PC-9 (cell line): ENCODE data around the gene ZFYVE9. TPM values are rescaled to one million over a fixed set of nuclear protein-coding genes. Genes with fewer than 3 reads are reported as not detected.

Experiments used
- BruUV-seq: library from RNA; stranded (reverse); fragments of 400-500 nt; replicated peaks from 2 replicates; lab custom pipeline; 2021; lab: Mats Ljungman, UMichigan
- CTCF ChIA-PET: fragments of 300-600 bp; sonication (Branson Sonifier 250); formaldehyde crosslinking; loops from one replicate; lab custom pipeline; 2022; ENCODE audit warnings: antibody characterized with exemption; lab: Charles Lee
- POLR2A ChIA-PET: fragments of 300-600 bp; sonication (Branson Sonifier 250); formaldehyde crosslinking; loops from one replicate; lab custom pipeline; 2022; ENCODE audit warnings: antibody characterized with exemption; ENCODE audit not compliant: unreplicated experiment; lab: Charles Lee
- DNase-seq, 2 experiments: peaks; one replicate each; pipeline versions ENCODE4 v3.0.0 to v3.0.0-alpha.2; 2015 to 2022; ENCODE audit warnings: mixed read lengths in 1 of 2
- H2AFZ ChIP-seq: fragments of 200-600 bp; sonication (generic); 2 replicates; pipeline ENCODE4 v1.8.1; 2017; ENCODE audit warnings: antibody characterized with exemption
- H3F3A ChIP-seq: fragments of 200-600 bp; sonication (generic); 2 replicates; pipeline ENCODE4 v1.8.1; 2017; ENCODE audit warnings: antibody characterized with exemption, mild to moderate bottlenecking, low read depth; ENCODE audit not compliant: insufficient read depth
- H3K27ac ChIP-seq: fragments of 200-600 bp; sonication (generic); 2 replicates; pipeline ENCODE4 v1.6.1; 2016; ENCODE audit warnings: mixed run types
- H3K27me3 ChIP-seq: fragments of 200-600 bp; sonication (generic); 2 replicates; pipeline ENCODE4 v1.6.1; 2016; ENCODE audit warnings: low read depth, mixed run types; ENCODE audit not compliant: insufficient read depth
- H3K36me3 ChIP-seq: fragments of 200-600 bp; sonication (generic); 2 replicates; pipeline ENCODE4 v1.6.1; 2016; ENCODE audit warnings: low read depth, mixed run types
- H3K4me1 ChIP-seq: fragments of 200-600 bp; sonication (generic); replicated peaks from 2 replicates; pipeline ENCODE4 v1.6.1; 2016; ENCODE audit warnings: mixed run types; ENCODE audit not compliant: insufficient read depth
- H3K4me2 ChIP-seq: fragments of 200-600 bp; sonication (generic); 2 replicates; pipeline ENCODE4 v1.6.1; 2017; ENCODE audit warnings: mixed run types
- H3K4me3 ChIP-seq: fragments of 200-600 bp; sonication (generic); 2 replicates; pipeline ENCODE4 v1.6.1; 2016; ENCODE audit warnings: mixed run types
- H3K79me2 ChIP-seq: fragments of 200-600 bp; sonication (generic); 2 replicates; pipeline ENCODE4 v1.6.1; 2017; ENCODE audit warnings: low read depth, mixed run types
- H3K9me2 ChIP-seq: fragments of 200-600 bp; sonication (generic); 2 replicates; pipeline ENCODE4 v1.8.1; 2017; ENCODE audit warnings: mild to moderate bottlenecking; ENCODE audit not compliant: insufficient read depth
- H3K9me3 ChIP-seq: fragments of 200-600 bp; sonication (generic); 2 replicates; pipeline ENCODE4 v1.8.1; 2016; ENCODE audit warnings: low read depth; ENCODE audit not compliant: insufficient read depth
- H4K20me1 ChIP-seq: fragments of 200-600 bp; sonication (generic); 2 replicates; pipeline ENCODE4 v1.8.1; 2017; ENCODE audit not compliant: insufficient read depth
- CTCF ChIP-seq: fragments of 200-600 bp; sonication (generic); conservative IDR thresholded peaks from 2 replicates; pipeline ENCODE4 v1.6.1; 2017; ENCODE audit warnings: mixed run types, antibody characterized with exemption, mild to moderate bottlenecking, moderate library complexity
- EZH2 ChIP-seq: fragments of 200-600 bp; sonication (generic); IDR thresholded peaks from 2 replicates; pipeline ENCODE4 v1.8.0; 2017; ENCODE audit warnings: antibody characterized with exemption, low read depth
- intact Hi-C: fragments of 100-400 bp; cut with micrococcal nuclease; formaldehyde crosslinking; loops from one replicate; pipeline ENCODE4 v1.10.0; 2022; ENCODE audit not compliant: unreplicated experiment
- total RNA-seq: library from RNA; stranded (reverse); gene quantifications from 2 replicates; pipeline ENCODE4 v1.2.3, GENCODE V29; 2021

Gene ZFYVE9
- total RNA-seq, 1 experiment from 2014 or later = 20.7 TPM

DNA sequence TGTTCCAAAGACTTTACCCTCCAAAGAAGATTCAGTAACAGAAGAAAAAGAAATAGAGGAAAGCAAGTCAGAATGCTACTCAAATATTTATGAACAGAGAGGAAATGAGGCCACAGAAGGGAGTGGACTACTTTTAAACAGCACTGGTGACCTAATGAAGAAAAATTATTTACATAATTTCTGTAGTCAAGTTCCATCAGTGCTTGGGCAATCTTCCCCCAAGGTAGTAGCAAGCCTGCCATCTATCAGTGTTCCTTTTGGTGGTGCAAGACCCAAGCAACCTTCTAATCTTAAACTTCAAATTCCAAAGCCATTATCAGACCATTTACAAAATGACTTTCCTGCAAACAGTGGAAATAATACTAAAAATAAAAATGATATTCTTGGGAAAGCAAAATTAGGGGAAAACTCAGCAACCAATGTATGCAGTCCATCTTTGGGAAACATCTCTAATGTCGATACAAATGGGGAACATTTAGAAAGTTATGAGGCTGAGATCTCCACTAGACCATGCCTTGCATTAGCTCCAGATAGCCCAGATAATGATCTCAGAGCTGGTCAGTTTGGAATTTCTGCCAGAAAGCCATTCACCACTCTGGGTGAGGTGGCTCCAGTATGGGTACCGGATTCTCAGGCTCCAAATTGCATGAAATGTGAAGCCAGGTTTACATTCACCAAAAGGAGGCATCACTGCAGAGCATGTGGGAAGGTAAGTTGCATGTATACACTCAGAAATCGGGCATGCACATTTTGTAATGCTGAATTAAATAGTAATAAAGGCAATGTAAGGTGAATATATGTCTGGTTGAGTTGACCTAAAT lies 97.2 kb downstream of the ZFYVE9 start:
- Histone ChIP-seq H3K4me3 (no peak overlapping the region), H3K9me2 (no peaks in the 10 kb centered on the region), H3K36me3 (no peaks in the 10 kb centered on the region), H4K20me1 (no peaks in the 10 kb centered on the region), H3F3A (no peaks in the 10 kb centered on the region), H3K79me2 (no peaks in the 10 kb centered on the region), H3K27me3 (no peaks in the 10 kb centered on the region), H3K4me2 (no peak overlapping the region), H3K27ac (no peak overlapping the region), H3K4me1 (no peaks in the 10 kb centered on the region), H3K9me3 (no peaks in the 10 kb centered on the region), H2AFZ (no peak overlapping the region)
- CTCF ChIA-PET = no interaction called here
- no TSS peak for BruUV-seq
- TF ChIP-seq CTCF (no peak), EZH2 (no peak)
- POLR2A ChIA-PET = no interaction called here
- intact Hi-C loops = no loop called here
- DNase-seq = no peak

DNA sequence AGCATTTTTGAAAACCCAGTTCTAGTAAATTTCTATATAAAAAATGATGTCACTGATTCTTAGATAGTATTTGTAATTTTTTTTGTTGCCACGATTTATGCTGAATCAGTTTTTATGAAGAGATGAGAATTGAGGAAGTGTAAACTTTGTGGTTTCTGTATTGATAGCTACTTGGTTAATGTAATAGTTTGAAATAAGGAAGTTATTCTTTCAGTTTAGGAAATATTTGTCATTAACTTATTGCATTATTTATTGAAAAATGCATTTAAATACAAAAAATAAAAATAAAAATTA lies 97.8 kb downstream of the ZFYVE9 start:
- no peaks in the 10 kb centered on the region for H3K36me3 ChIP-seq
- no peaks in the 10 kb centered on the region for H3K9me2 ChIP-seq
- intact Hi-C loops = no loop called here
- no peaks in the 10 kb centered on the region for H3K4me1 ChIP-seq
- no peak for DNase-seq
- TF ChIP-seq EZH2 (no peak), CTCF (no peak)
- H3F3A ChIP-seq = no peaks in the 10 kb centered on the region
- no peaks in the 10 kb centered on the region for H4K20me1 ChIP-seq
- BruUV-seq = no TSS peak
- no peaks in the 10 kb centered on the region for H3K79me2 ChIP-seq
- no peak overlapping the region for H2AFZ ChIP-seq
- POLR2A ChIA-PET = no interaction called here
- H3K9me3 ChIP-seq = no peaks in the 10 kb centered on the region
- CTCF ChIA-PET = no interaction called here
- no peaks in the 10 kb centered on the region for H3K27me3 ChIP-seq
- no peak overlapping the region for H3K27ac ChIP-seq
- H3K4me3 ChIP-seq = no peak overlapping the region
- H3K4me2 ChIP-seq = no peak overlapping the region

GRCh38 chr1:52240592-52241210 lies 98.8 kb downstream of the ZFYVE9 start:
- BruUV-seq = no TSS peak
- TF ChIP-seq CTCF (no peak), EZH2 (no peak)
- no peaks in the 10 kb centered on the region for H3F3A ChIP-seq
- H2AFZ ChIP-seq = no peak overlapping the region
- no peak overlapping the region for H3K4me2 ChIP-seq
- no peaks in the 10 kb centered on the region for H3K9me3 ChIP-seq
- intact Hi-C loops = no loop called here
- H3K4me3 ChIP-seq = no peak overlapping the region
- ChIA-PET POLR2A (no interaction called here), CTCF (no interaction called here)
- H3K9me2 ChIP-seq = no peaks in the 10 kb centered on the region
- H3K27me3 ChIP-seq = no peaks in the 10 kb centered on the region
- no peaks in the 10 kb centered on the region for H3K79me2 ChIP-seq
- no peak for DNase-seq
- H3K27ac ChIP-seq = no peak overlapping the region
- H3K36me3 ChIP-seq = no peaks in the 10 kb centered on the region
- H3K4me1 ChIP-seq = no peaks in the 10 kb centered on the region
- no peaks in the 10 kb centered on the region for H4K20me1 ChIP-seq
